Nephron (organoid): ENCODE data around the gene GYG2.

ENCODE experiments used
- H3K27ac Mint-ChIP-seq, 3 experiments: 2 replicates each; pipeline ENCODE4 v1.8.0; 2020; ENCODE audit warnings: mixed read lengths in 3 of 3, mild to moderate bottlenecking in 2 of 3, moderate library complexity in 1 of 3
- H3K27me3 Mint-ChIP-seq: 2 replicates; pipeline ENCODE4 v1.8.0; 2021; ENCODE audit warnings: low read depth, mild to moderate bottlenecking, moderate library complexity, mixed read lengths
- H3K36me3 Mint-ChIP-seq: 2 replicates; pipeline ENCODE4 v1.8.0; 2020; ENCODE audit warnings: low read depth, mixed read lengths
- H3K4me1 Mint-ChIP-seq: 2 replicates; pipeline ENCODE4 v1.8.0; 2020; ENCODE audit warnings: mixed read lengths
- H3K4me3 Mint-ChIP-seq, 3 experiments: 2 replicates each; pipeline ENCODE4 v1.8.0; 2020; ENCODE audit warnings: mild to moderate bottlenecking in 3 of 3, mixed read lengths in 3 of 3, moderate library complexity in 2 of 3
- H3K9me3 Mint-ChIP-seq: 2 replicates; pipeline ENCODE4 v1.8.0; 2020; ENCODE audit warnings: mixed read lengths
- CTCF ChIP-seq, 3 experiments: fragments of 200-600 bp; sonication (generic); IDR thresholded peaks; one replicate each; pipeline ENCODE4 v1.5.0; 2021; ENCODE audit warnings: antibody characterized with exemption in 3 of 3; ENCODE audit not compliant: unreplicated experiment in 3 of 3

GYG2 gene

GRCh38 chrX:2898846-2899512, 70.2 kb downstream of the GYG2 start:
- Mint-ChIP-seq H3K36me3 (peaks cover 21% of the 10 kb centered on the region), H3K4me1 (peaks cover 32% of the 10 kb centered on the region), H3K9me3 (peaks cover 16% of the 10 kb centered on the region), H3K27ac (peak overlapping the region; percentile 96 to 98 (median 98)), H3K4me3 (peak overlapping the region; percentile 42 to 58 (median 58)), H3K27me3 (no peaks in the 10 kb centered on the region)
- no peak for TF ChIP-seq CTCF (IDR thresholded peaks at IDR 0.05; ENCODE audit: unreplicated experiment in 3 of 3)

- no peak for TF ChIP-seq CTCF (IDR thresholded peaks at IDR 0.05; ENCODE audit: unreplicated experiment in 3 of 3)
- Mint-ChIP-seq H3K9me3 (peaks cover 23% of the 10 kb centered on the region), H3K27ac (peak overlapping the region; percentile 40 to 89 (median 61)), H3K4me3 (no peak overlapping the region), H3K36me3 (peaks cover 44% of the 10 kb centered on the region), H3K27me3 (no peaks in the 10 kb centered on the region), H3K4me1 (peaks cover 21% of the 10 kb centered on the region)
These were observed 72.8 kb downstream of the GYG2 start for GRCh38 chrX:2901367-2902036.

GRCh38 chrX:2902841-2903240, 74.1 kb downstream of the GYG2 start:
- H3K4me1 Mint-ChIP-seq: peaks cover 13% of the 10 kb centered on the region
- no peak for TF ChIP-seq CTCF (IDR thresholded peaks at IDR 0.05; ENCODE audit: unreplicated experiment in 3 of 3)
- H3K36me3 Mint-ChIP-seq: peaks cover 55% of the 10 kb centered on the region
- no peak overlapping the region for H3K27ac Mint-ChIP-seq
- no peak overlapping the region for H3K4me3 Mint-ChIP-seq
- no peaks in the 10 kb centered on the region for H3K27me3 Mint-ChIP-seq
- H3K9me3 Mint-ChIP-seq: peaks cover 23% of the 10 kb centered on the region

GRCh38 chrX:2903366-2903765, 74.6 kb downstream of the GYG2 start:
- Mint-ChIP-seq H3K27ac (no peak overlapping the region), H3K9me3 (peaks cover 23% of the 10 kb centered on the region), H3K4me1 (peaks cover 8% of the 10 kb centered on the region), H3K27me3 (no peaks in the 10 kb centered on the region), H3K36me3 (peaks cover 61% of the 10 kb centered on the region), H3K4me3 (no peak overlapping the region)
- TF ChIP-seq CTCF (IDR thresholded peaks at IDR 0.05; ENCODE audit: unreplicated experiment in 3 of 3): no peak

GRCh38 chrX:2907295-2907694, 78.6 kb downstream of the GYG2 start:
- Mint-ChIP-seq H3K4me1 (no peaks in the 10 kb centered on the region), H3K27ac (no peak overlapping the region)

More at GRCh38 chrX:2907295-2907694, 78.6 kb downstream of the GYG2 start:
- no peak for TF ChIP-seq CTCF (IDR thresholded peaks at IDR 0.05; ENCODE audit: unreplicated experiment in 3 of 3)
- peaks cover 17% of the 10 kb centered on the region for H3K9me3 Mint-ChIP-seq
- H3K36me3 Mint-ChIP-seq: peaks cover 74% of the 10 kb centered on the region
- H3K4me3 Mint-ChIP-seq: no peak overlapping the region
- no peaks in the 10 kb centered on the region for H3K27me3 Mint-ChIP-seq
